ENCODE results near the gene FYTTD1.

The FYTTD1 gene

DNA sequence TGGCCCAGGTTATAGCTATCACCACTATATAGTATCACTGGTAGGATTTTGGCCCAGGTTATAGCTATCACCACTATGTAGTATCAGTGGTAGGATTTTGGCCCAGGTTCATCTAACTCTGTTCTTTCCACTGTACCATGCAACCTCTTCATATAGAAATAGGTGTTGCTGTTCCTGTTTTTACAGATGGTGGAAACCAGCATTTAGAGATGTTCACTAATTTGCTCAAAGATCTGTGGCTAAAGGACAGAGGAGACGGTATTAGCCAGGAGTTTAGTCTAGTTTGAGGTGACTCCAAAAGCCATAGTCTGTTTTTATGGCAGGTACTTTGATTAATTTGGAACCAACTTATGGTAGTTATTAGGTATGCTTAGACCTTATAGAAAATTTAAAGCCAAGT is 44.4 kb downstream of the FYTTD1 start:
- H3K9ac ChIP-seq (ENCODE audit: low read depth, low read length) = no peak overlapping the region
- no peak overlapping the region for H3K4me3 ChIP-seq (ENCODE audit: low read length)
- no peak overlapping the region for H3K27ac ChIP-seq (ENCODE audit: low read length)
- H3K27me3 ChIP-seq (ENCODE audit: insufficient read depth, low read length) = peaks cover 12% of the 10 kb centered on the region; the same call in 1 of the 2 replicates
- H3K9me3 ChIP-seq (ENCODE audit: insufficient read depth, low read depth, low read length) = no peaks in the 10 kb centered on the region
- H3K36me3 ChIP-seq (ENCODE audit: insufficient read depth, low read depth, low read length) = no peaks in the 10 kb centered on the region
- H3K4me1 ChIP-seq (ENCODE audit: insufficient read depth, low read length) = no peaks in the 10 kb centered on the region

DNA sequence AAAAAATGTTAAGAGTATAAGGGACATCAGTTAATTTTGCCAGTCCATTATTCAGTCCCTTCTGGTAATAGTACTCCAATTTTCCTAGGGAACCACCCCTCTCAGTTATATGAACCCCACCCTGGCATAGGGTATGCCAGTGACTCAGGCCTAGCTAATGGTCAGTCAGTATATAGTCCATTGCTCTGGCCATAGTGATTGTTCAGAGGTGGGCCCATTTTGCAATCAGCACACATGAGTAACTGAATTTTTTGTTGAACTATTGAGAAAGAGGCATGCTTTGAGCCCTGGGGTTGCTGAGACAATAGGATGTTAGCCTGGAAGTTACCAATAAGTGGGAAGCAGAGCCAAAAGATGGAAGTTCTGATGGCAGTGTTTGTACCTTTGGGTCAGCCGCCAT is 45.5 kb downstream of the FYTTD1 start:
- H3K4me3 ChIP-seq (ENCODE audit: low read length) = no peak overlapping the region
- peaks cover 2% of the 10 kb centered on the region; the same call in 1 of the 2 replicates for H3K27me3 ChIP-seq (ENCODE audit: insufficient read depth, low read length)
- no peaks in the 10 kb centered on the region for H3K36me3 ChIP-seq (ENCODE audit: insufficient read depth, low read depth, low read length)
- H3K9ac ChIP-seq (ENCODE audit: low read depth, low read length) = no peak overlapping the region
- H3K4me1 ChIP-seq (ENCODE audit: insufficient read depth, low read length) = no peaks in the 10 kb centered on the region
- H3K27ac ChIP-seq (ENCODE audit: low read length) = no peak overlapping the region
- H3K9me3 ChIP-seq (ENCODE audit: insufficient read depth, low read depth, low read length) = no peaks in the 10 kb centered on the region

- no peak overlapping the region for H3K9ac ChIP-seq (ENCODE audit: low read depth, low read length)
- no peak overlapping the region for H3K4me3 ChIP-seq (ENCODE audit: low read length)
- no peaks in the 10 kb centered on the region for H3K9me3 ChIP-seq (ENCODE audit: insufficient read depth, low read depth, low read length)
- H3K36me3 ChIP-seq (ENCODE audit: insufficient read depth, low read depth, low read length) = no peaks in the 10 kb centered on the region
- no peaks in the 10 kb centered on the region for H3K4me1 ChIP-seq (ENCODE audit: insufficient read depth, low read length)
- H3K27me3 ChIP-seq (ENCODE audit: insufficient read depth, low read length) = no peaks in the 10 kb centered on the region
- H3K27ac ChIP-seq (ENCODE audit: low read length) = no peak overlapping the region
These were observed 46.4 kb downstream of the FYTTD1 start for GRCh38 chr3:197796087-197796486.

GRCh38 chr3:197798863-197799262 is 49.2 kb downstream of the FYTTD1 start:
- H3K9me3 ChIP-seq (ENCODE audit: insufficient read depth, low read depth, low read length) = no peaks in the 10 kb centered on the region
- H3K27ac ChIP-seq (ENCODE audit: low read length) = no peak overlapping the region
- no peak overlapping the region for H3K4me3 ChIP-seq (ENCODE audit: low read length)
- no peaks in the 10 kb centered on the region for H3K4me1 ChIP-seq (ENCODE audit: insufficient read depth, low read length)
- no peaks in the 10 kb centered on the region for H3K27me3 ChIP-seq (ENCODE audit: insufficient read depth, low read length)
- no peaks in the 10 kb centered on the region for H3K36me3 ChIP-seq (ENCODE audit: insufficient read depth, low read depth, low read length)
- no peak overlapping the region for H3K9ac ChIP-seq (ENCODE audit: low read depth, low read length)

- Histone ChIP-seq H3K27me3 (ENCODE audit: insufficient read depth, low read length) (no peaks in the 10 kb centered on the region), H3K27ac (ENCODE audit: low read length) (no peak overlapping the region), H3K36me3 (ENCODE audit: insufficient read depth, low read depth, low read length) (no peaks in the 10 kb centered on the region), H3K4me3 (ENCODE audit: low read length) (no peak overlapping the region), H3K9me3 (ENCODE audit: insufficient read depth, low read depth, low read length) (no peaks in the 10 kb centered on the region), H3K9ac (ENCODE audit: low read depth, low read length) (no peak overlapping the region), H3K4me1 (ENCODE audit: insufficient read depth, low read length) (no peaks in the 10 kb centered on the region)
These were observed 50.7 kb downstream of the FYTTD1 start for GRCh38 chr3:197800379-197800778.

GRCh38 chr3:197801891-197802778 is 52.5 kb downstream of the FYTTD1 start:
- H3K9me3 ChIP-seq (ENCODE audit: insufficient read depth, low read depth, low read length) = no peaks in the 10 kb centered on the region
- H3K4me3 ChIP-seq (ENCODE audit: low read length) = no peak overlapping the region
- H3K4me1 ChIP-seq (ENCODE audit: insufficient read depth, low read length) = no peaks in the 10 kb centered on the region
- H3K9ac ChIP-seq (ENCODE audit: low read depth, low read length) = no peak overlapping the region
- no peaks in the 10 kb centered on the region for H3K36me3 ChIP-seq (ENCODE audit: insufficient read depth, low read depth, low read length)
- H3K27me3 ChIP-seq (ENCODE audit: insufficient read depth, low read length) = no peaks in the 10 kb centered on the region
- no peak overlapping the region for H3K27ac ChIP-seq (ENCODE audit: low read length)

DNA sequence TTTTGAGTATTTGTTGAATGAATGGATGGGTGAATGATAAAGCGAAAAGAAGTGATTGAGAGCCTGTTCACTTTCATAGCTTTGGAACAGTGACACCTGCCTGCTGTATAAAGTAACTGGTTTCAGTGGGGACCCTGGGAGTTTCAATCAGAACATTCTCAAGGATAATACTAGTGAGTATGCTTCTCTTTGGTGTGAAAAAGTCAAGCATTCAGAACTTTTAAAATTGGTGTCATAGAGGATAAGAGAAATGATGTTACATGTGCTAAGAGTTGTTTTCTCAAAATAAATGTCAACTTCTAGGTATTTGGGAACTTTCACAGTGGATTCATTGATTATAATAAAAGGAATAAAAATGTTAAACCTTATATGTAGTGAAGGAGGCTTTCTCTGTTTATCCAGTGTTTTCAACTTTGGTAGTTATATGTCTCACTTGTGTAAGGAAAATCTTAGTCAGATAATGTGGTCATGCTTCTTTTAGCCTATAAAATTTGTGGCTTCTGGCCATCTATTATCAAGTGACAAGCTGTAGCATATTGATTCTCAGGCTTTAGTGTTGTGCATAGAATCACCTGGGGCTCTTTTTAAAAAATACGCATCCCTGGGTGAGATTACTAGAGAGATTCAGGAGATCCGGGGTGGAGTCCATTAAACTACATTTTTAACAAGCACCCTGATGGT is 53.2 kb downstream of the FYTTD1 start:
- H3K4me1 ChIP-seq (ENCODE audit: insufficient read depth, low read length) = no peaks in the 10 kb centered on the region
- H3K36me3 ChIP-seq (ENCODE audit: insufficient read depth, low read depth, low read length) = no peaks in the 10 kb centered on the region
- H3K4me3 ChIP-seq (ENCODE audit: low read length) = no peak overlapping the region
- H3K27me3 ChIP-seq (ENCODE audit: insufficient read depth, low read length) = no peaks in the 10 kb centered on the region
- H3K9ac ChIP-seq (ENCODE audit: low read depth, low read length) = no peak overlapping the region
- H3K9me3 ChIP-seq (ENCODE audit: insufficient read depth, low read depth, low read length) = no peaks in the 10 kb centered on the region
- no peak overlapping the region for H3K27ac ChIP-seq (ENCODE audit: low read length)

GRCh38 chr3:197804511-197804910 is 54.8 kb downstream of the FYTTD1 start:
- Histone ChIP-seq H3K4me3 (ENCODE audit: low read length) (no peak overlapping the region), H3K4me1 (ENCODE audit: insufficient read depth, low read length) (peaks cover 2% of the 10 kb centered on the region; the same call in 1 of the 2 replicates), H3K27ac (ENCODE audit: low read length) (no peak overlapping the region), H3K27me3 (ENCODE audit: insufficient read depth, low read length) (no peaks in the 10 kb centered on the region), H3K36me3 (ENCODE audit: insufficient read depth, low read depth, low read length) (no peaks in the 10 kb centered on the region), H3K9me3 (ENCODE audit: insufficient read depth, low read depth, low read length) (no peaks in the 10 kb centered on the region), H3K9ac (ENCODE audit: low read depth, low read length) (no peak overlapping the region)

GRCh38 chr3:197807969-197808587 is 58.4 kb downstream of the FYTTD1 start:
- Histone ChIP-seq H3K9ac (ENCODE audit: low read depth, low read length) (no peak overlapping the region), H3K27ac (ENCODE audit: low read length) (no peak overlapping the region), H3K4me3 (ENCODE audit: low read length) (no peak overlapping the region), H3K27me3 (ENCODE audit: insufficient read depth, low read length) (no peaks in the 10 kb centered on the region), H3K9me3 (ENCODE audit: insufficient read depth, low read depth, low read length) (no peaks in the 10 kb centered on the region), H3K4me1 (ENCODE audit: insufficient read depth, low read length) (peaks cover 3% of the 10 kb centered on the region; the same call in 1 of the 2 replicates), H3K36me3 (ENCODE audit: insufficient read depth, low read depth, low read length) (no peaks in the 10 kb centered on the region)

DNA sequence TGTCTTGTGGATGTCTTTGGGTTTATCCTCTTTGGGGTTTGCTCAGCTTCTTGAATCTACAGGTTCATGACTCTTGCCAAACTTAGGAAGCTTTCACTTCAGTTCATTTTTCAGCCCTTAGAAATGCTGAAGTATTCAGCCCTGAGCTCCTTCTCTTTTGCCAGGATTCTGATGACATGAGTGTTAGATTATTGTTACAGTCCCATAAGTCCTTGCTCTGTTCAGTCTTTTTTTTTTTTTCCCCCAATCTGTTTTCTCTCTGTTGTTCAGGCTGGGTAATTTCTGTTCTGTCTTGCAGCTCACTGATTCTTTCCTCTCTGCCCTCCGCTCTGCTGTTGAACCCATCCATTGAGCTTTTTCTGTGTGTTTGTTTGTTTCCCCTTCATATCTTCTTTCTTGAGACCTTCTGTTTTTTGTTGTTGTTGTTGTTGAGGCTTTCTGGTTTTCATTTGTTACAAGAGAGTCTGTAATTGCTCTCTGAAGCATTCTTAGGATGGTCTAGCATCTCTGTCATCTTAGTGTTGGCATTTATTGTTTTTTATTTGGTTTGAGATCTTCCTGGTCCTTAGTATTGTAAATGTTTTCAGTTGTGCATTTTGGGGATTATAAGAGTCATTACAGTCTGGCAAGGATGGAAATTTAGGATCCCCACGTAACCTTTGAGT is 59.8 kb downstream of the FYTTD1 start:
- Histone ChIP-seq H3K9ac (ENCODE audit: low read depth, low read length) (no peak overlapping the region), H3K27me3 (ENCODE audit: insufficient read depth, low read length) (no peaks in the 10 kb centered on the region), H3K4me1 (ENCODE audit: insufficient read depth, low read length) (peaks cover 3% of the 10 kb centered on the region; the same call in 1 of the 2 replicates), H3K4me3 (ENCODE audit: low read length) (no peak overlapping the region), H3K27ac (ENCODE audit: low read length) (no peak overlapping the region), H3K9me3 (ENCODE audit: insufficient read depth, low read depth, low read length) (no peaks in the 10 kb centered on the region), H3K36me3 (ENCODE audit: insufficient read depth, low read depth, low read length) (no peaks in the 10 kb centered on the region)

DNA sequence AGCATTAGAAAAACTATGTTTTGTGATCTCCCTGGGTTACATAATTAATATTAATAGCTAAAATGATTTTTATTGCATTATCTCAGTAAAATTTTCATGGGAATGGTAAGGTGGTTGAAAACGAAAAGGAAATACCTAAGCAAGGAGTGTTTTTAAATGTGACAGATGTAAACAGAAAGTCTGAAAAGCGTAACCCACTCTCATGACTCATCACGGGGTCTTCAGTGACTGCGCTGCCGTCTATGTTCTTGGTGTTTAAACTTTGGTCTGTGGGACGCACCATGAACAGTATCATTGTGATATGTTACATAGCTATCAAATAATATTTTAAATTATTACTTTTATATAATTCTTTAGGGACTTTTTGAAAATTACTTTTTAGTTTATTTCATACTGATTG is 61.2 kb downstream of the FYTTD1 start:
- Histone ChIP-seq H3K9ac (ENCODE audit: low read depth, low read length) (no peak overlapping the region), H3K36me3 (ENCODE audit: insufficient read depth, low read depth, low read length) (no peaks in the 10 kb centered on the region), H3K27me3 (ENCODE audit: insufficient read depth, low read length) (no peaks in the 10 kb centered on the region), H3K4me3 (ENCODE audit: low read length) (no peak overlapping the region), H3K9me3 (ENCODE audit: insufficient read depth, low read depth, low read length) (no peaks in the 10 kb centered on the region), H3K4me1 (ENCODE audit: insufficient read depth, low read length) (peaks cover 10% of the 10 kb centered on the region), H3K27ac (ENCODE audit: low read length) (no peak overlapping the region)

Data from iPS-20b (cell line).